ENCODE measurements around the gene LRP1.
A peak's percentile ranks its signal among the peaks of the same experiment; 100 is the strongest.

LRP1 gene

GRCh38 chr12:57180321-57180989 lies 52.2 kb downstream of the LRP1 start:
- TF ChIP-seq, protein P1, sequence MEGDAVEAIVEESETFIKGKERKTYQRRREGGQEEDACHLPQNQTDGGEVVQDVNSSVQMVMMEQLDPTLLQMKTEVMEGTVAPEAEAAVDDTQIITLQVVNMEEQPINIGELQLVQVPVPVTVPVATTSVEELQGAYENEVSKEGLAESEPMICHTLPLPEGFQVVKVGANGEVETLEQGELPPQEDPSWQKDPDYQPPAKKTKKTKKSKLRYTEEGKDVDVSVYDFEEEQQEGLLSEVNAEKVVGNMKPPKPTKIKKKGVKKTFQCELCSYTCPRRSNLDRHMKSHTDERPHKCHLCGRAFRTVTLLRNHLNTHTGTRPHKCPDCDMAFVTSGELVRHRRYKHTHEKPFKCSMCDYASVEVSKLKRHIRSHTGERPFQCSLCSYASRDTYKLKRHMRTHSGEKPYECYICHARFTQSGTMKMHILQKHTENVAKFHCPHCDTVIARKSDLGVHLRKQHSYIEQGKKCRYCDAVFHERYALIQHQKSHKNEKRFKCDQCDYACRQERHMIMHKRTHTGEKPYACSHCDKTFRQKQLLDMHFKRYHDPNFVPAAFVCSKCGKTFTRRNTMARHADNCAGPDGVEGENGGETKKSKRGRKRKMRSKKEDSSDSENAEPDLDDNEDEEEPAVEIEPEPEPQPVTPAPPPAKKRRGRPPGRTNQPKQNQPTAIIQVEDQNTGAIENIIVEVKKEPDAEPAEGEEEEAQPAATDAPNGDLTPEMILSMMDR (IDR thresholded peaks at IDR 0.05; ENCODE audit: low read depth, low read length, missing control alignments): no peak

DNA sequence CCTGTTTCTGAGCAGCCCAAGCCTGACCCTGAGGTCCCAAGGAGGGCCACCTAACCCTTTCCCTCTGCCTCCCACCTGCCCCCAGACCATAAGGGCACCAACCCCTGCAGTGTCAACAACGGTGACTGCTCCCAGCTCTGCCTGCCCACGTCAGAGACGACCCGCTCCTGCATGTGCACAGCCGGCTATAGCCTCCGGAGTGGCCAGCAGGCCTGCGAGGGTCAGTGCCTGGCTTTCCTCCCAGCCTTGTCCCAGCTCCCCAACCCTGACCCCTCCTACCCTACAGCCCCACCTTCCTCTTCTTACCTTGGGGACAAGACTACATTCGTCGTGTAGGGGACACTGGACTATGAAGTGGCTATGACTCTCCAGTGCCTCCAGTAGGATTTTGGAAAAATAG lies 52.8 kb downstream of the LRP1 start:
- TF ChIP-seq, protein P1 (IDR thresholded peaks at IDR 0.05; ENCODE audit: low read depth, low read length, missing control alignments): no peak
- H3K4me3 ChIP-seq (ENCODE audit: low read depth, low read length): no peak overlapping the region
- no peak for DNase-seq (ENCODE audit: low read depth)

More at GRCh38 chr12:57180321-57180989, 52.2 kb downstream of the LRP1 start:
- DNase-seq (ENCODE audit: low read depth): no peak
- H3K4me3 ChIP-seq (ENCODE audit: low read depth, low read length): no peak overlapping the region

DNA sequence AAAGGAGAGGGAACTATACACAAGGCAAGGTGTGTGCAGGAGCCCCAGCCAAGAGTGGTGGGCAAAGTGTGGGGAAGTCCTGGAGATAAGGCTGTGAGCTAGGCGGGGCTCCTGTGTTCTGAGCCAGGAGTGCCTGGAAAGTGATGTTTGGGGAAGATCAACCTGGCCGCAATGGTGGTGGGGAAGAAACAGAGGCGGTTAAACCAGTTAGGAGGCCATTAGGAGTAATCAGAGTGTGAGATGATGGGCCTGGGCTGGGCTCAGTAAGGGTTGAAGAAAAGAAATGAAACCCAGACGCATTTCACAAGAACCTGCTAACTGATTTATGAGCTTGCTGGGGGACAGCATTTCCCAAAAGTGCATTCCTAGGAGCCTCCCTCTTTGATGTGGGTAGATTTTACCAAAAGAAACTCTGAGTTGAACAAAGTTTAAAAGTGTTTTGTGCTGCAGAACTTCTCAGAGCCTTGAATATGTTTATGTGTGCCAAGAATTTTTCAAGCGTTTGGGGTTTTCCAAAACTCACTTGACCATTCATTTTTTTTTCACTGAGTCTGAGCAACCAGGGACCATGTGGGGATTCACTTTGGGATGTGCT lies 53.4 kb downstream of the LRP1 start:
- TF ChIP-seq, protein P1 (IDR thresholded peaks at IDR 0.05; ENCODE audit: low read depth, low read length, missing control alignments): no peak
- H3K4me3 ChIP-seq (ENCODE audit: low read depth, low read length): no peak overlapping the region
- no peak for DNase-seq (ENCODE audit: low read depth)

DNA sequence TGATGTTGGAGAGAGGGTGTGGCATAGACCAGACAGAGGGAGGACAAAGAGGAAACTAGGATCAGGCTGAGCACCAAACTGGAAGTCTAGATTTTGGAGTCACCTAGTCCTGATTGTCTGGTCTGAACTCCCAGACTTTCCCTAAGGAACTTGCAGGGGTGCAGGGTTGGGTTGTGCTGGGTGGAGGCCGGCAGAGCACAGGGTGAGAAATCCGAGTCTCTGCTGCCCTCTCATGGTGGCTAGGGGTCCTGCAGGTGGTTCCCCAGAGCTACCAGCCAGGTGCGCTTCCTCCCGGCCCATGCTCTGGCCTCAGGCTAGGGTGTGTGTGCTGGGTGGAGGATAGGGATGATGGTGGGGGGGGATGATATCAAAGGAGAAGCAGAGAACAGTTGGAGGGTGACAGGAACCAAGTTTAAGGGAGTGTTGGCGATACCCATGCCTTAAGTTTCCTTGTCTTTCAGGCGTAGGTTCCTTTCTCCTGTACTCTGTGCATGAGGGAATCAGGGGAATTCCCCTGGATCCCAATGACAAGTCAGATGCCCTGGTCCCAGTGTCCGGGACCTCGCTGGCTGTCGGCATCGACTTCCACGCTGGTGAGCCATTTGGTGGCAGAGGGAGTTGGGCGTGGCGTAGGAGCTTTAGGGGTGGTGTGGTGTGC lies 54.8 kb downstream of the LRP1 start:
- peak; percentile 25 for DNase-seq (ENCODE audit: low read depth)
- TF ChIP-seq, protein P1 (IDR thresholded peaks at IDR 0.05; ENCODE audit: low read depth, low read length, missing control alignments): peak; percentile 97
- H3K4me3 ChIP-seq (ENCODE audit: low read depth, low read length): no peak overlapping the region

DNA sequence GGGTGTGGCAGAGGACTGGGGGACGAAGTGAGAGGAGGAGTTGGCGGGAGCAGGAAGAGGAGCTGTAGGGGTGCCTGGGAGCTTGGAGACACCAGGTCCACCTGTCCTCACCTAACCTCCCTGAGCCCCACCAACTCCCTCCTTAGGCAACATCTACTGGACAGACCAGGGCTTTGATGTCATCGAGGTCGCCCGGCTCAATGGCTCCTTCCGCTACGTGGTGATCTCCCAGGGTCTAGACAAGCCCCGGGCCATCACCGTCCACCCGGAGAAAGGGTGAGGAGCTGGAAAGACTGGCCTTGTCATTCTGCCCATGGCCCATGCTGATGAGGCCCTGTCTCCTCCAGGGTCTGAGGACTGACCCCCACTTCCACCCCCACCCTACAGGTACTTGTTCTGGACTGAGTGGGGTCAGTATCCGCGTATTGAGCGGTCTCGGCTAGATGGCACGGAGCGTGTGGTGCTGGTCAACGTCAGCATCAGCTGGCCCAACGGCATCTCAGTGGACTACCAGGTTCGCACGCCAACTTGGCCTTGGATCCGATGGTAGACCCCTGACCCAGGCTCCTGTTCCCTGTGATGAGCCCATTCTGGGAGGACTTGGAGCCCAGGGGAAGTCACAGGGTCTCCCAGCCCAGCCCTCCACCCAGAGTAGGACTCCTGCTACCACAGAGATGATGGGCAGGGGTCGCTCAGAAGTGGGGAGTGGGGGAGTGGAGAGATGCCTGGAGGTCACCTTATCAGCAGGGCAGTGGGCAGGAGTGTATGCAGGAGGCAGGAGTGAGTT lies 55.8 kb downstream of the LRP1 start:
- TF ChIP-seq, protein P1 (IDR thresholded peaks at IDR 0.05; ENCODE audit: low read depth, low read length, missing control alignments): no peak
- DNase-seq (ENCODE audit: low read depth): no peak
- H3K4me3 ChIP-seq (ENCODE audit: low read depth, low read length): no peak overlapping the region

GRCh38 chr12:57185403-57185802 lies 57.1 kb downstream of the LRP1 start:
- TF ChIP-seq, protein P1 (IDR thresholded peaks at IDR 0.05; ENCODE audit: low read depth, low read length, missing control alignments): no peak
- no peak for DNase-seq (ENCODE audit: low read depth)
- H3K4me3 ChIP-seq (ENCODE audit: low read depth, low read length): no peak overlapping the region
